DMS 273 (cell line): ENCODE measurements around the gene WDFY2.
A peak's percentile ranks its signal among the peaks of the same experiment; 100 is the strongest.

Source experiments
- DNase-seq: peaks from one replicate; lab custom pipeline; 2025; ENCODE audit not compliant: unreplicated experiment; lab: John Stamatoyannopoulos, UW

WDFY2 gene

GRCh38 chr13:51659276-51660127, 75.2 kb downstream of the WDFY2 start:
- DNase-seq = peak; percentile 3

- DNase-seq = no peak
Observed at GRCh38 chr13:51660813-51661212, 76.6 kb downstream of the WDFY2 start.

GRCh38 chr13:51663973-51664957, 80.0 kb downstream of the WDFY2 start:
- peak; percentile 29 for DNase-seq

- DNase-seq = no peak
Observed at GRCh38 chr13:51665456-51665855, 81.2 kb downstream of the WDFY2 start.

- peak; percentile 47 for DNase-seq
Observed at GRCh38 chr13:51666374-51666773, 82.1 kb downstream of the WDFY2 start.

GRCh38 chr13:51666839-51667238, 82.6 kb downstream of the WDFY2 start:
- DNase-seq = no peak

GRCh38 chr13:51668580-51669195, 84.4 kb downstream of the WDFY2 start:
- no peak for DNase-seq

GRCh38 chr13:51673165-51673564, 88.9 kb downstream of the WDFY2 start:
- DNase-seq = no peak

GRCh38 chr13:51674276-51674675, 90.0 kb downstream of the WDFY2 start:
- DNase-seq = no peak

GRCh38 chr13:51675385-51675784, 91.1 kb downstream of the WDFY2 start:
- DNase-seq = no peak

- DNase-seq = no peak
Observed at GRCh38 chr13:51675877-51676276, 91.6 kb downstream of the WDFY2 start.

GRCh38 chr13:51676739-51677138, 92.5 kb downstream of the WDFY2 start:
- DNase-seq = no peak

GRCh38 chr13:51678420-51678819, 94.2 kb downstream of the WDFY2 start:
- DNase-seq = no peak

GRCh38 chr13:51679616-51680015, 95.4 kb downstream of the WDFY2 start:
- DNase-seq = no peak

- DNase-seq = no peak
Observed at GRCh38 chr13:51681037-51681678, 96.9 kb downstream of the WDFY2 start.

GRCh38 chr13:51682686-51683085, 98.4 kb downstream of the WDFY2 start:
- no peak for DNase-seq

GRCh38 chr13:51683597-51683996, 99.3 kb downstream of the WDFY2 start:
- no peak for DNase-seq

- DNase-seq = no peak
Observed at GRCh38 chr13:51684076-51684475, 99.8 kb downstream of the WDFY2 start.

- DNase-seq = no peak
Observed at GRCh38 chr13:51687947-51688714, 103.9 kb downstream of the WDFY2 start.
